B cell (primary cell): ENCODE results near the gene SURF6. TPM values are rescaled to one million over a fixed set of nuclear protein-coding genes. Genes with fewer than 3 reads are reported as not detected.

Source experiments
- ATAC-seq: fragments of 200-7000 bp; cut with Tn5 transposase; one replicate; pipeline ENCODE4 v1.10.0; 2021; ENCODE audit warnings: low read depth, mild to moderate bottlenecking, moderate number of reproducible peaks, moderate library complexity
- CTCF ChIA-PET: fragments of 350-600 bp; sonication (Branson Sonifier 250); formaldehyde crosslinking; loops from one replicate; lab custom pipeline; 2021; ENCODE audit warnings: antibody characterized with exemption, inconsistent platforms; lab: Charles Lee
- POLR2A ChIA-PET: fragments of 350-600 bp; sonication (Branson Sonifier 250); formaldehyde crosslinking; loops from one replicate; lab custom pipeline; 2021; ENCODE audit warnings: antibody characterized with exemption; lab: Charles Lee
- DNase-seq: peaks from one replicate; pipeline ENCODE4 v3.0.0; 2013
- H2AFZ ChIP-seq: 2 replicates; pipeline ENCODE4 v1.6.1; 2012; ENCODE audit warnings: mild to moderate bottlenecking, low read depth, low read length; ENCODE audit not compliant: insufficient read depth, poor library complexity, severe bottlenecking
- H3K27ac ChIP-seq, 2 donors: 1 replicate in 1 of 2; 2 replicates in 1 of 2; pipeline ENCODE4 v1.5.1; 2012 to 2013; ENCODE audit warnings: low read length in 2 of 2, mild to moderate bottlenecking in 2 of 2, moderate library complexity in 1 of 2
- H3K27me3 ChIP-seq, 4 experiments: fragments of 200-600 bp in 1 of 4; sonication (generic) in 1 of 4; replicated peaks in 1 of 4; 1 replicate in 2 of 4; 2 replicates in 2 of 4; pipeline versions ENCODE4 v1.6.1 to v1.7.0; 2013 to 2016; ENCODE audit warnings: low read length in 3 of 4, mild to moderate bottlenecking in 2 of 4, mixed read lengths in 1 of 4, moderate library complexity in 1 of 4; ENCODE audit not compliant: insufficient read depth in 4 of 4, control insufficient read depth in 3 of 4; ENCODE audit errors: control extremely low read depth in 1 of 4
- H3K36me3 ChIP-seq, 2 experiments: replicated peaks in 1 of 2; 1 replicate in 1 of 2; 2 replicates in 1 of 2; pipeline versions ENCODE4 v1.6.1 to v1.7.1; 2013; ENCODE audit warnings: low read length in 1 of 2; ENCODE audit not compliant: insufficient read depth in 2 of 2, control insufficient read depth in 1 of 2; ENCODE audit errors: control extremely low read depth in 1 of 2, extremely low read depth in 1 of 2
- H3K4me1 ChIP-seq, 2 donors: fragments of 200-600 bp in 1 of 2; sonication (generic) in 1 of 2; 1 replicate in 1 of 2; 2 replicates in 1 of 2; pipeline versions ENCODE4 v1.5.1 to v1.6.1; 2013 to 2017; ENCODE audit warnings: low read length in 2 of 2; ENCODE audit not compliant: control insufficient read depth in 2 of 2, insufficient read depth in 2 of 2
- H3K4me2 ChIP-seq: replicated peaks from 2 replicates; pipeline ENCODE3; 2012; ENCODE audit warnings: mild to moderate bottlenecking, low read depth, low read length; ENCODE audit not compliant: poor library complexity, severe bottlenecking
- H3K4me3 ChIP-seq, 5 experiments: fragments of 200-600 bp in 1 of 5; sonication (generic) in 1 of 5; 1 replicate in 3 of 5; 2 replicates in 2 of 5; pipeline versions ENCODE4 v1.5.1 to v1.7.0; 2011 to 2016; ENCODE audit warnings: low read length in 4 of 5, mild to moderate bottlenecking in 4 of 5, low read depth in 2 of 5, control low read depth in 1 of 5, moderate library complexity in 1 of 5; ENCODE audit not compliant: insufficient read depth in 1 of 5; ENCODE audit errors: control extremely low read depth in 1 of 5, extremely low read depth in 1 of 5
- H3K79me2 ChIP-seq: fragments of 200-600 bp; sonication (generic); one replicate; pipeline ENCODE4 v1.6.0; 2016; ENCODE audit warnings: low read length; ENCODE audit not compliant: control insufficient read depth, insufficient read depth
- H3K9ac ChIP-seq: fragments of 200-600 bp; sonication (generic); 2 replicates; pipeline ENCODE4 v1.6.1; 2017; ENCODE audit warnings: mild to moderate bottlenecking, low read length, moderate library complexity
- H3K9me3 ChIP-seq, 3 donors: one replicate each; pipeline versions ENCODE4 v1.6.1 to v1.7.1; 2013; ENCODE audit warnings: low read length in 2 of 3; ENCODE audit not compliant: control insufficient read depth in 2 of 3, insufficient read depth in 1 of 3; ENCODE audit errors: control extremely low read depth in 1 of 3
- H4K20me1 ChIP-seq: 2 replicates; pipeline ENCODE4 v1.6.0; 2012; ENCODE audit warnings: mild to moderate bottlenecking, low read length; ENCODE audit not compliant: insufficient read depth, control insufficient read depth, poor library complexity, severe bottlenecking
- H3K27ac Mint-ChIP-seq: one replicate; pipeline ENCODE4 v1.8.0; 2021; ENCODE audit warnings: mixed read lengths
- H3K27me3 Mint-ChIP-seq: one replicate; pipeline ENCODE4 v1.8.0; 2021; ENCODE audit warnings: mixed read lengths
- H3K4me1 Mint-ChIP-seq: one replicate; pipeline ENCODE4 v1.8.0; 2021; ENCODE audit warnings: mixed read lengths
- H3K4me3 Mint-ChIP-seq: one replicate; pipeline ENCODE4 v1.8.0; 2021; ENCODE audit warnings: mixed read lengths
- H3K9me3 Mint-ChIP-seq: one replicate; pipeline ENCODE4 v1.8.0; 2022; ENCODE audit warnings: mixed read lengths; ENCODE audit not compliant: insufficient read depth
- CTCF ChIP-seq: fragments of 200-600 bp; IDR thresholded peaks from one replicate; pipeline ENCODE4 v1.8.0; 2022; ENCODE audit warnings: antibody characterized with exemption, mild to moderate bottlenecking
- EZH2 ChIP-seq: IDR thresholded peaks from 2 replicates; pipeline ENCODE4 v1.6.1; 2012; ENCODE audit warnings: borderline replicate concordance, low read depth, mild to moderate bottlenecking, moderate library complexity, low read length; ENCODE audit not compliant: insufficient read depth, poor library complexity, severe bottlenecking
- WGBS: methylation state at CpG from one replicate; pipeline ENCODE4 v1.1.5; 2013; ENCODE audit warnings: missing lambda C conversion rate; ENCODE audit not compliant: insufficient coverage; 5-methylcytosine and 5-hydroxymethylcytosine counted together
- intact Hi-C: fragments of 100-400 bp; cut with micrococcal nuclease; formaldehyde crosslinking; loops from one replicate; pipeline ENCODE4 v1.10.0; 2022
- polyA plus RNA-seq: library from polyadenylated mRNA; depleted of rRNA; stranded (reverse); fragments of >200 nt; gene quantifications from 2 replicates; pipeline ENCODE4 v1.2.3, GENCODE V29; 2012
- total RNA-seq, 2 donors: library from RNA; stranded (reverse); fragments of 120-200 nt in 1 of 2; gene quantifications; 1 replicate in 1 of 2; 2 replicates in 1 of 2; pipeline versions ENCODE4 v1.2.3 to v1.2.4, GENCODE V29; 2013 to 2022

SURF6 gene
- total and polyA plus RNA-seq, 2 donors (not counting 1 experiment from before 2014, with no cell fraction given) = 14.7 to 25.9 TPM

DNA sequence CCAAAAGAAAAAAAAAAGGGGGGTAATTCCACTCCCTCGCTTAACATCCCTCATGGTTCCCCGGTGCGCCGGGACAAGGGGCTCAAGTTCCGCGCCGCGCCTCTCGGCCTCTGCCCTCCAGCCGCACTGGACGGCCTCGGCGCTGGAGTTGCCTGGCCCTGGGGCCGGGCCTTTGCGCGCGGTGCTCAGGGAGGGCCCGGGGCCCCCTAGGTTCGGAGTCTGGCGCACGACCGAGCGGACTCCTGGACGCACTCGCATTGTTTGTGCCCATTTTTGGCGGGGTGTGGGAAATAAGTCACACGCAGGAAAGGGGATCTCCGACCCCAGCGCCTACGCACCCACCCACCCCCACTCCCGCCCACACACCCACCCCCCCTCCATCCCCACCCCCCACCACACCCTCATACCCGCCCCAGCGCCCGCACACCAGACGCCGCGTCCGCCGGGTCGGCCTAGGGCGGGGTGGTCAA is 11.6 kb upstream of the SURF6 start:
- Mint-ChIP-seq H3K4me3 (peak overlapping the region; percentile 97), H3K27ac (peak overlapping the region; percentile 95), H3K27me3 (no peaks in the 10 kb centered on the region), H3K9me3 (no peaks in the 10 kb centered on the region), H3K4me1 (peaks cover 36% of the 10 kb centered on the region)
- Histone ChIP-seq H3K4me3 (peak overlapping the region; percentile 31 to 96 (median 92)), H3K36me3 (peaks cover 0 to 66% of the 10 kb centered on the region in 2 experiments), H3K4me2 (peak overlapping the region; percentile 93), H3K4me1 (peaks cover 21 to 30% of the 10 kb centered on the region in 2 donors), H2AFZ (peak overlapping the region; percentile 83), H3K9ac (peak overlapping the region; percentile 93), H3K9me3 (peaks cover 0 to 5% (median 0%) of the 10 kb centered on the region in 3 donors), H3K27me3 (no peaks in the 10 kb centered on the region), H3K27ac (peak overlapping the region; percentile 87 to 90), H4K20me1 (peaks cover 36% of the 10 kb centered on the region), H3K79me2 (peaks cover 42% of the 10 kb centered on the region)
- peak; percentile 18 for TF ChIP-seq CTCF
- TF ChIP-seq EZH2 = no peak
- ChIA-PET CTCF (interaction anchor here (0.5 to 1.2 kb wide), 4 partner anchors 12 to 774 kb away, joined by 3 to 7 read pairs (median 3); partner anchors contain the start of gene SLC2A6), POLR2A (interaction anchor here (0.6 to 2.3 kb wide), 12 partner anchors 9 to 1106 kb away, joined by 3 to 18 read pairs (median 4); partner anchors contain the start of genes CACFD1, STKLD1, SURF1 and SURF2)
- ATAC-seq = peak; percentile 59
- DNase-seq = no peak
- under 1% methylated on average over 24 of the region's 41 CpGs for WGBS
- intact Hi-C loops = loop anchor here (5.0 kb wide), 1 partner anchor 130 kb away; the partner anchor contains the start of gene SLC2A6
